ES-I3 (cell line): Measurements from ENCODE around the gene MRPL44.
A peak's percentile ranks its signal among the peaks of the same experiment; 100 is the strongest.

Experiments
- H3K36me3 ChIP-seq: 2 replicates; pipeline ENCODE4 v1.6.1; 2013; ENCODE audit warnings: mild to moderate bottlenecking, low read length, control low read depth, moderate library complexity; ENCODE audit not compliant: insufficient read depth
- H3K4me1 ChIP-seq: 2 replicates; pipeline ENCODE4 v1.6.1; 2013; ENCODE audit warnings: mild to moderate bottlenecking, control low read depth, low read length; ENCODE audit not compliant: insufficient read depth
- H3K9ac ChIP-seq: 2 replicates; pipeline ENCODE4 v1.6.1; 2013; ENCODE audit warnings: low read depth, mild to moderate bottlenecking, low read length, moderate library complexity
- H3K9me3 ChIP-seq: 2 replicates; pipeline ENCODE4 v1.6.1; 2013; ENCODE audit warnings: mild to moderate bottlenecking, low read length, moderate library complexity; ENCODE audit not compliant: control insufficient read depth, insufficient read depth

The MRPL44 gene

DNA sequence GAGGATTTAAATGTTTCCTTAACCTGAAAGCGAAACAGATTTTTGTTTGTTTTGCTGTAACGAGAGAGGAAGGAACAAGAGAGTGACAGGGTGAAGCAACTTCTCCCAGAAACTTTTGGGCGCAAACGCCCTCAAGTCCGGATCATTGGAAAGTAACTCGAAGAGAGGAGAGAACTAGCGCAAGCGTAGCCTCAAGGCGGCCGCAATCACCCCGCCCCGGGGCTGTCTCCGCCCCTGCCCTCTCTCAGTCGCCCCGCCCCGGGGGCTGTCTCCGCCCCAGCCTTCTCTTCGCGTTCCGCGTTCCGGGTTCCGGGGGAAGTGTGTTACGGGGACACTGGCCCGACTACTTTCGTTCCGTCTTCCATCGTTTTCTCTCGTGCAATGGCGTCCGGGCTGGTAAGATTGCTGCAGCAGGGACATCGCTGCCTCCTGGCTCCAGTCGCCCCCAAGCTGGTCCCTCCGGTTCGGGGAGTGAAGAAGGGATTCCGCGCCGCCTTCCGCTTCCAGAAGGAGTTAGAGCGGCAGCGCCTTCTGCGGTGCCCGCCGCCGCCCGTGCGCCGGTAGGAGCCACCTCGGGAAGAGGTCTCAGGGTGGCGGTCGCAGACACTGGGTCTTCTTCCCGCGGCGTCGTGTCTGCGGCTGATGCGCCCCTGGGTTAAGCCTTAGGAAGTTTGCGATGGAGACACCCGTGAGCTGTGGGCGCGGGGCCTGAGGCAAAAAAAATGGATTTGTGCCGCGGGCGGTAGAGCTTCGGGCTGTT is at the start of gene MRPL44:
Gene MRPL44 (plus strand): TSS at position 372 of the 760 bp plus-strand sequence. CDS start 10 bp downstream, at position 382.
- Histone ChIP-seq H3K36me3 (0 out of 2 replicates have a peak, but pooled peaks cover 7% of the 10 kb centered on the region), H3K9ac (peak within 1 kb of the TSS; percentile 99), H3K4me1 (peaks cover 30% of the 10 kb centered on the region), H3K9me3 (no peaks in the 10 kb centered on the region)

DNA sequence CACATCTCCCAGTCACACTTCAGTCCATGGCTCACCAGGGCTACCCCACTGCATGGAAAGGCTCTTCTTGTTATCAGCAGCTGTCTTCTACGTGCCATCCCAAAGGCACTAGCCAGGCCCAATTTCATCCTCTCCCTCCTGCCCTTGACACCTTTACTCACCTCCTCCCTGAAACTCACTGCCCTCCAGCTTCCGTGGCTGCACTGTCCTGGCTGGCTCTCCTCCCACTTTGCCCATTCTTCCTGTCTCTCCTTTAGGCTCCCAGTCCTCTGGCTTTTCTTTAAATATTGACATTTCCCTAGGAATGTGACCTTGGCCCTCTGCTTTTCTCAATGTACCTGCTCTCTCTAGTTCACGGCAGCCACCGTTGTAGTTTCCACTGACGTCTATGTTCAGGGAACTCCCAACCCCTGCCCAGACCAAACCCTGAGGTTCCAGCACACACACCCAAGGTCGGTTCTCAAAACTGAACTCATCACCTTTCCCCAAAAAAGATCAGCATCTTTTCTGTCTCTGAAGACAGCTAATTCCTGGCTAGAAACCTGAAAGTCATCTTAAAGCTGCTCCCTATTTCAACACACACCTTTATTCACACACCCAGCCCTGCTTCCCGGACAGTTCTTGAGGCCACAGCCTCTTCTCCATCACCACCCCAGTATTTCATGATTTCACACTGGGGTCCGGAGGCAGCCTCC is 48.8 kb upstream of the MRPL44 start:
- peaks cover 5% of the 10 kb centered on the region; the same call in 1 of the 2 replicates for H3K4me1 ChIP-seq
- no peak overlapping the region for H3K9ac ChIP-seq
- no peaks in the 10 kb centered on the region for H3K9me3 ChIP-seq
- peaks cover 2% of the 10 kb centered on the region for H3K36me3 ChIP-seq

DNA sequence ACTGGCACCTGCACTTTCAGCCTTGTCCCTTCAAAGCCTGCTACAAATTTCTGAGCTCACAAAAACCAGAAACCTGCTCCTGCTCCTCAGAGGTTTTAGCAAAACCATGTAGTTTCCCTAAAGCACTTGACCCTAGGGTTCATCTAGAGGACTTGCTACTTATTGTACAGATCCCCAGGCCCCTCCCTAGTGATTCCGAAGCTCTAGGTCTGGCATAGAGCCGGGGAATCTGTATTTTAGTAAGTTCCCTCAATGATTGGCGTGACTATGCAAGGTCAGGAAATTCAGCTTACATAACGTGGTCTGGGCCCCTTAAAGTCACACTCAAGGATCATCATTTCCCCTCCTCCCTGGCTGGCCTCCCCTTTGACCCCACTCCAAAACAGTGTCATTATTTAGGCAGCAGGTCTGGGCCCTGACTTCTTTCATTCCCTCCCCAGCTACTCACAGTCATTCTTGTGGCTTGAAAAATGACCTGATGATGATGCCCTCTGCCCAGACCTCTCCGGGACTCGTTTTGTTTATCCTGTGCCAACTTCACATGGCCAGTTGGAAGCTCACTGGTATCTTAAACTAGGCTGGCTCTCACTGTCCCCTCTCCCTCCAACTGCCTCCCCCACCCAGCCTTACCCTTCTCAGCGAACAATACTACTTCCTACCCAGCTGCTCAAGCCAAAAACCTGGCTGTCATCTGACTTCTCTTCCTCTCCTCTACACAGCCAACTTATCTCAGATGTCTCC is 48.1 kb upstream of the MRPL44 start:
- Histone ChIP-seq H3K9me3 (no peaks in the 10 kb centered on the region), H3K4me1 (peaks cover 5% of the 10 kb centered on the region; the same call in 1 of the 2 replicates), H3K9ac (no peak overlapping the region), H3K36me3 (peaks cover 2% of the 10 kb centered on the region)

DNA sequence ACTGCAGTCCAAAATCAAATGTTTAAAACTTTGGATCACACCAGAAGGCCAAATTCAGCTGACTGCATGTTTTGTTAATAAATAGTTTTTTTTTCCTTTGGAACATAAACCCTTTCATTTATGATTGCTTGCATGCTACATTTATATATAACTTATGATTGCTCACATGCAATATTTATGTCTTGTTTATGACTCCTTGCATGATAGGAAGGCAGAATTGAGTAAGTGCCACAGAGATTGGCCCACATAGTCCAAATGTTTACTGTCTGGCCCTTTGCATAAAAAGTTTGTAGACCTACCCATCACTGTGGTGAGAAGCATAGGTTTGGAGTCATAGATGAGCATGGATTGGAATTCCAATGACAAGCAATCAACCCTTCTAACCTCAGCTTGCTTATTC is 42.9 kb upstream of the MRPL44 start:
- Histone ChIP-seq H3K9me3 (no peaks in the 10 kb centered on the region; the same call in 1 of the 2 replicates), H3K4me1 (peaks cover 5% of the 10 kb centered on the region; the same call in 1 of the 2 replicates), H3K9ac (no peak overlapping the region), H3K36me3 (no peaks in the 10 kb centered on the region; the same call in 1 of the 2 replicates)

DNA sequence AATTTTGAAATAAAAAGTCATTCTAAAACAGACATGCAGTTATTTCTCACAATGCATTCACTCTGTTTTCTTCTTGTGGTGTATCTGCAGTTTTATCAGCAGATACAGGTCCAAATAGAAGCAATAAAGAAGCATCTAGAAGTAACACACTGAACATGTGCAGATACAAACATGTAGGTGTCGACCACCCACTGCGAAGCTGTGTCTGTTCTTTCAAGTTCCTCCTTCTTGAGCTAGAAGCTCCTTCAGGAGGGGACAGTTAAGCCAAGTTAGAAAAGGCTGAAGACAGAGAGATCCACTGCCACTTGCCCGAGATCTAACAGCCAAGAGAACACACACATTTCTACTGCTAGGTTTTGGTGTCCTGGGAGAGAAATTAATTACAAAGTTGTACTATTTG is 42.2 kb upstream of the MRPL44 start:
- Histone ChIP-seq H3K9ac (no peak overlapping the region), H3K4me1 (no peaks in the 10 kb centered on the region; the same call in 1 of the 2 replicates), H3K9me3 (no peaks in the 10 kb centered on the region; the same call in 1 of the 2 replicates), H3K36me3 (no peaks in the 10 kb centered on the region; the same call in 1 of the 2 replicates)

DNA sequence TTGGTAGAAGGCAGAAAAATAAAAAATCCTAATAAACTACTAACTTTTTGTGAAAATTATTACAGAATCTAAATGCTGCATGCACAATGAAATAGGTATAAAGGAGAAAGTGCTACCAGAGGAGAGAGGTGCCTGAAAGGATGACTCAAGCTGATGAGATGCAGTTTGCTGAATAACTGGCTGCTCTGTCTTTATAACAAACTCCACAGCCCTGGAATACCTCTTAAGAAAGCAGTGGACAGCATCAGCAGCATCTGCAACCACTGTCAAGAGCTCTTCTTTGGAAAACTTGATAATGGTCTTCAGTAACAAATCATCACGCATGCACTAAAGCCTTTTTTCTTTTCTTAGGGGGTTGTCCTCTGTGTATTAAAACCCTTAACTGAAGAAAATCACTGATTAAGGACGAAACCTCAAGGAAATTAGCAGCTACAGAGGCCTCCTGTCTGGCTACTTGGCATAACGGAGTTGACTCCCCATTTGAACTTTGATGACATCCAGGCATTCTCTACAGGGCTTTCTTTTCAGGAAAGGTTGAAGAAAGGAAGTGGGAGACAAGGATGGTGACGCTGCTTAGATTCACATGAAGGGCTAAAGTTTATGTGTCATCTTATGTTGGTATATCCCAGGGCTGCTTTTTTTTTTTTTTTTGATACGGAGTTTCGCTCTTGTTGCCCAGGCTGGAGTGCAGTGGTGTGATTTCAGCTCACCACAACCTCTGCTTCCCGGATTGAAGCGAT is 40.9 kb upstream of the MRPL44 start:
- Histone ChIP-seq H3K36me3 (no peaks in the 10 kb centered on the region; the same call in 1 of the 2 replicates), H3K4me1 (no peaks in the 10 kb centered on the region), H3K9ac (no peak overlapping the region), H3K9me3 (no peaks in the 10 kb centered on the region; the same call in 1 of the 2 replicates)

DNA sequence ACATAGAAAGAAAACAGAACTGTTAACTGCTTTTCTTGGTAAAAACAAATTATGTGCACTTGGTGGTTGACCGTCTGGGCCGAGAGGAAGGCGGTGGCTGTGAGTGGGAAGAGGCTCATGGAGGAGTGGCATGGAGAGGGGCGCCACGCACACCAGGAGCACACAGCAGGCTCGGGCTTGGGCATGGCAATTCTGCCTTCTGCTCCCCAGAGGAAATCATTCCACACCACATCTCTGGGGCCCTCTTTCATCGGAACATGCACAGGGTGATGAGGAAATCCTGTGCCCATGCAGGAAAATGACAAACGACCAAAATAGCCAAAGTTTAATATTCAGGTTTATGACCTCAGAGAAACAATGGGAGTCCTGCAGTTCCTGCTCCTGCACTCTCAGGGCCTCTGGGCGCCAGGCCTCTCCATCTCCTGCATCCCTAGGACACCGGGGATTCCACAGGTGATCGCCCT is 38.6 kb upstream of the MRPL44 start:
- Histone ChIP-seq H3K4me1 (no peaks in the 10 kb centered on the region), H3K9me3 (no peaks in the 10 kb centered on the region; the same call in 1 of the 2 replicates), H3K9ac (no peak overlapping the region), H3K36me3 (no peaks in the 10 kb centered on the region; the same call in 1 of the 2 replicates)

DNA sequence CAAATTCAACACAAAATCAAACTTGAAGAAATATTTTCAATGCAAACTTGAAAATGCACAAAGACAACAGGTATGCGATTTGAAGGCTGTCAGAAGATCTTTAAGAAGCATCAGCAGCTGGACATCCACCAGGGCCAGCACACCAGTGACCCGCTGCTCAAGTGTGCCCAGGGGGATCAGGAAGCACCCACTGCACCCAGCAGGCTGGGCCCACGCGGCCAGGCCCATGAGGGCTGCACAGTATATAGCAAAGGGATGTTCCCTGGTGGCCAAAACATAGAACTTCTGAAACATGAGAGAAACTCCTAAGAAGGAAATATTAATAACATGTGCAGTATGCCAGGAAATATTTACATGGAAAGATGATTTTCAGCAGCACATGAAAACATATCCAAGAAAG is 37.2 kb upstream of the MRPL44 start:
- no peaks in the 10 kb centered on the region for H3K4me1 ChIP-seq
- no peaks in the 10 kb centered on the region; the same call in 1 of the 2 replicates for H3K9me3 ChIP-seq
- H3K36me3 ChIP-seq, result no peaks in the 10 kb centered on the region; the same call in 1 of the 2 replicates
- no peak overlapping the region for H3K9ac ChIP-seq

DNA sequence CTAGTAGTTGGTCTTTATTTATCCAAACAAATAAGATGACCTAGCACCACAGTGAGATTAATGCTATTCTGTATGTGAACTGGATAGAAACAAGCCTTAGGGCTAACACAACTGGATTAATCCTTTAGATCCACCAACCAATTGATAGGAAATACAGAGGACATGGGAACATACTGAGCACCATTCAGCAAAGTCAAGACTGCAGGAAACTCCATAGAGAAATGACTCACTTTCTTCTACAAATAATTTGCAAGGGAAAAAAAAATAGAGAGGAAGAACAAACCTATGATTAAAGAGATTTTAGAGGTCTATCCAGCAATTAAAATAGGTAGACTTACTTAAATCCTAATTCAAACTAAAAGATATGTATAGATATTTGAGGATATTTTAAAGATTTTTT is 36.1 kb upstream of the MRPL44 start:
- no peaks in the 10 kb centered on the region for H3K4me1 ChIP-seq

DNA sequence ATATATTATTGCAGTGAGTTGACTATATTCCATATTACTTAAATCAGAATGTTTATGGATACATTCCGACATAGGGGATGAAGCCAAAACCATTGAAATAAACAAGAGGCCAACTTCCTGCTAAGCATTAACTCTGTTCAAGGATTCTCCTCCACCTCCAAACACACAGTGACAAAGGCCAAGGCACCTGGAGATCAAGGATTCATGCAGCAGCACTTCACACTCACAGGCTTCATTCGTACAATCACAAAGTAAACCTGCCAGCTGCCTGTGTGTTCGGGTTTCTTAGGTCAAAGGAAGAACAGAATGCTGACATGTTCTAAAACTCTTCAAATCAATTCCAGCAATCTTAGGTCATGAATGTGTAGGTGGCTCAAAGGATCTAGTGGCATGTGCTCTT is 35.0 kb upstream of the MRPL44 start:
- Histone ChIP-seq H3K9me3 (0 out of 2 replicates have a peak, but pooled peaks cover 6% of the 10 kb centered on the region), H3K4me1 (no peaks in the 10 kb centered on the region), H3K36me3 (no peaks in the 10 kb centered on the region), H3K9ac (no peak overlapping the region)

More for the DNA sequence above, 36.1 kb upstream of the MRPL44 start:
- H3K9me3 ChIP-seq, result no peaks in the 10 kb centered on the region; the same call in 1 of the 2 replicates
- no peak overlapping the region for H3K9ac ChIP-seq
- H3K36me3 ChIP-seq, result no peaks in the 10 kb centered on the region; the same call in 1 of the 2 replicates

DNA sequence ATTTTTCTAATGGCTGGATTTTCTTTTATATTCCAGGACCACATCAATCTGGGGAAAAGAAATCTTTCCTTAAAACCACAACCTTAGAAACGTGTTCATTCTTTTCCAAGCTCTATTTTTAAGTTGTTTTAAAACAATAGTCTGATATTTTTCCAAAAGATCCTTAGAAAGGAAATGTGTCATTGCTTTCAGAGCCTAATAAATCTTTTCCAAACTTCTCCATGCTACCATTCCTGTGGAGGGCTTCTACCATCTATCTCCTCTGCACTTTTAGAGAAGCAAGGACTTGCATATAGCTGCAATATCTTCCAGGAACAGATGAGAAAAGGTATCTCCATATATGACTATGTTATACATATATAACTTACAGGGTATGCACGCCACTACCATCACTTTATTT is 33.3 kb upstream of the MRPL44 start:
- Histone ChIP-seq H3K4me1 (no peaks in the 10 kb centered on the region), H3K9me3 (0 out of 2 replicates have a peak, but pooled peaks cover 6% of the 10 kb centered on the region), H3K9ac (no peak overlapping the region), H3K36me3 (no peaks in the 10 kb centered on the region)

DNA sequence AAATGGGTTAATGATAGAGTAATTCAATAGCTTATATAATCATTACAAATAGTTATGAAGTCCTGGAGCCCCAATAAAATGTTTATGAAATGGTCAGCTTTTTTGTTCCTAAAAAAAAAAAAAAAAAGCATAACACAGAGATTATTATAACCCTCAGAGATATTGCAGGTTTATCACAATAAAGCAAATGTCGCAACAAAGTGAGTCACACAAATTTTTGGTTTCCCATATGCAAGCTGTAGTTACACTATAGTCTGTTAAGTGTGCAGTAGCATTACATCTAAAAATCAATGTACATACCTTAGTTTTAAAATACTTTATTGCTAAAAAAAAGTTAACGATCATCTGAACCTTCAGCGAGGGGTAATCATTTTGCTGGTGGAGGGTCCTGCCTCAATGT is 32.2 kb upstream of the MRPL44 start:
- Histone ChIP-seq H3K9ac (no peak overlapping the region), H3K9me3 (0 out of 2 replicates have a peak, but pooled peaks cover 6% of the 10 kb centered on the region), H3K4me1 (peaks cover 3% of the 10 kb centered on the region; the same call in 1 of the 2 replicates), H3K36me3 (no peaks in the 10 kb centered on the region)

DNA sequence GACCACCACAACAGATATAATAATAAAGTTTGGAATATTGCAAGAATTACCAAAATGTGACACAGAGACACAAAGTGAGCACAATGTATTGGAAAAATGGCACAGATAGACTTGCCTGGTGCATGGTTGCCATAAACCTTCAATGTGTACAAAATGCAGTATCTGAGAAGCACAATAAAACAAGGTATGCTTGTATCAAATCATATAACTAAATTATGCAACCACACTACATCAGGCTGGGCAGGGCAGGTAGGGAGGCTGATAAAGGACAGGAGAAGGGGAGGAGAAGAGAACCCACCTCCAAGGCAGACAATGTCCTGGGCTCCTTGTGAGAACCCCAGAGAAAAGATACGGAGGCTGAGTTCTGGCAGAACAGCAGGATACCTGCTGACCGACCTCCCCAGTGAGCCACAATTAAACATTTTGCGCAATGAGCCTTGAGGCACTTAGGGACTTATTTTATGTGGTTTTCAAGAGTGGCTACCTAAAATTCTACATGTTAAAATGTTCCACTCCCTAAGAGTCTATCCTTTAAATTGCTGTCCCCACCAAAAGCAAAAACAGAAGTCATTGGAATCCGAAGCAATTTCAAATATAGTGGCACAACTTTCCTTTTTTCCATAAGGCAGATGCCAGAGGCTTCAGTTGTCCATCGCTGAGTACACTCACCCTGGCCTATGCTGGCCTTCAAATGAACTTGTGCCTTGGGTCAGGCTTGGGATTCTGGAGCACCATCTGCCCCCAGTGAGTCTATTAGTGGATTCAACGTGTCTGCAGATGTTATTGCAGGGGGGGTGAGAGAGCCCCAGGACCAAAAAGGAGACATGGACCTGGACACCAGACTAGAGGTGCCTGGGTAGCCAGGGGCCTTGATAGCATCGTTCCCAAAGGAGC is 28.9 kb upstream of the MRPL44 start:
- Histone ChIP-seq H3K9ac (no peak overlapping the region), H3K4me1 (peaks cover 10% of the 10 kb centered on the region), H3K9me3 (0 out of 2 replicates have a peak, but pooled peaks cover 6% of the 10 kb centered on the region), H3K36me3 (no peaks in the 10 kb centered on the region)
